Nucleus accumbens (tissue), 56 donors: ENCODE results near the gene TRIM40.
A peak's percentile ranks its signal among the peaks of the same experiment; 100 is the strongest.
"Not testable (repeated sequence)": the region's sequence is repeated elsewhere in the genome, so short reads cannot be mapped to it uniquely, and the experiment has no call there.

Source experiments
- DNase-seq, 56 donors: peaks; one replicate each; lab custom pipeline; 2025; lab: John Stamatoyannopoulos, UW

Gene TRIM40

DNA sequence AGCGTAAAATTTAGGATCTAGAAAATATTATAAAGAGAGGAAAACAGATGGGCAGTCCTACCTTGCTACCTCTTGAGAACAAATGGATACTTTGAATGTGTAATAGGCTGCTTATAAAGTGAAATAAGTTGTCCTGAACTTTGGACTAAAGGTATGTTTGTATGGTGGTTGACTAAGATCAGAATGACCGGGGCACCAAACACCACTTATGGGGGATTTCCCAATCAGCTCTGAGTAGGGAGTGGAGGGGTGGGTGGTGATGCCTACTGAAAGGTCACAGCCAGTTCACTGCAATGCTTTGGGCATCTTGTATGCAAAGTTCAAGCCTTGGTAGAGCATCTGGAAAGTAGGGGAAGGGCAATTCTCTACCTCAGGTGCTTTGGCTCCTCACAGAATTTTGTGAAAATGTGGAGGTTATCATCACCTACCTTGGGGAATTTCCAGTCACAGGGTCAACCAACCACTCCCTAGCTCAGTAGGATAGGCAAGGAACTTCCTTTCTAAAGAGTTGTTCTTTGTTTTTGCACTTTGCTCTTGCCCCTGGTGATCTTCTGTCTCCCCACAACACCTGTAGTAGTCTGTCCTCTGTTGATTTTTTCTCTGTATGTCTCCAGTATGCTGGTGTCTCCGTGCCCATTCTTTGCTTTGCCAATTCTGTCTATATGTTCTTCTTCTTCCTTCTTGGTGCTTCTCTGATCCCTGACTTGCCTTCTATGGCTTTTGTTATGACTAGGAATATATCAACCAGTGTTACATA is 22.8 kb upstream of the TRIM40 start, which contains the start of gene TRIM31:
TRIM31 (minus strand) TSS at position 88 of the 757 bp plus-strand sequence. CDS start 285 bp downstream, outside the sequence.
- no peak for DNase-seq

DNA sequence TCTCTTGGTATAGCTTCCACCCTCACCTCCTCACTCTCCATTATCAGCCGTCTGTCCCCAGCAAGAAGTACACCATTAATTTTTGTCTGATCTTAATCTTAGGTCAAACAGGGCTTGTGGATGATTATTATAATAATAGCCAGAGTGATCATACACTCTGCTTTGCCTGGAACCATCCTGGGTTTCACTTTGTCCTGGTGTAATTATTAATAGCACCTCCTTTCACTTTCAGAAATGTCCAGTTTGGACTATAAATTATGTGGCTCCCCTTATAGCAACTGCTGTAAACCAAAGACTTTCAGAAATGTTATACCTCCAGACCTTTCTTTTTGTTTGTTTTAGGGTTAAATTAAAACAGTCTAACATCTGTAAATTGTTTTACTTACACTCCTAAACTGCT is 22.1 kb upstream of the TRIM40 start:
- DNase-seq = no peak

DNA sequence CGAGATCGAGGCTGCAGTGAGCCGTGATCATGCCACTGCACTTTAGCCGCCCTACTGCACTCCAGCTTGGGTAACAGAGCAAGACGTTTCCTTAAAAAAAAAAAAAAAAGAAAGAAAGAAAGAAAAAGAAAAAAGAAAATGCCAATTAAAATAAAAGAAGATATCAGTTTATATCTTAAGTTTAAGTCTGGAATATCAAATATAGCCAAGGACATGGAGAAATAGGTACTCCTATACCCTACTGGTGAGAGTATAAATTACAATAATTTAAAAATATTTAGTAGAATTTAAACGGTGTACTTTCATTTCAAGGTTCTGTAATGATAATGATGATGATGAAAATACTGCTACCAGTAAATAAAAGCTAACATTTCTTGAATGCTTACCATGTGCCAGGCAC is 19.2 kb upstream of the TRIM40 start:
- no peak for DNase-seq

DNA sequence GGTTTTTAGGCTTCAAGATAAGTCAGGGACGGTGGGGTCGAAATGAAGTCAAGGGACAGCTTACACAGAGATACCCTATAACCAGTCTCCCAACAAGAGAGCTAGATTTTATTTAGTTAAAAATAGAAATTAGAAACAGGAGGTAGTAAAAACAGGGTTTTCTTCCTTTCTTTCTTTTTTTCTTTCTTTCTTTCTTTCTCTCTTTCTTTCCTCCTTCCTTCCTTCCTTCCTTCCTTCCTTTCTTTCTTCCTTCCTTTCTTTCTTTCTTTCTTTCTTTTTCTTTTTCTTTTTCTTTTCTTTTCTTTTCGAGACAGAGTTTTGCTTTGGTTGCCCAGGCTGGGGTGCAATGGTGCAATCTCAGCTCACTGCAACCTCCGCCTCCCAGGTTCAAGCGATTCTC is 17.2 kb upstream of the TRIM40 start:
- not testable (repeated sequence) for DNase-seq

DNA sequence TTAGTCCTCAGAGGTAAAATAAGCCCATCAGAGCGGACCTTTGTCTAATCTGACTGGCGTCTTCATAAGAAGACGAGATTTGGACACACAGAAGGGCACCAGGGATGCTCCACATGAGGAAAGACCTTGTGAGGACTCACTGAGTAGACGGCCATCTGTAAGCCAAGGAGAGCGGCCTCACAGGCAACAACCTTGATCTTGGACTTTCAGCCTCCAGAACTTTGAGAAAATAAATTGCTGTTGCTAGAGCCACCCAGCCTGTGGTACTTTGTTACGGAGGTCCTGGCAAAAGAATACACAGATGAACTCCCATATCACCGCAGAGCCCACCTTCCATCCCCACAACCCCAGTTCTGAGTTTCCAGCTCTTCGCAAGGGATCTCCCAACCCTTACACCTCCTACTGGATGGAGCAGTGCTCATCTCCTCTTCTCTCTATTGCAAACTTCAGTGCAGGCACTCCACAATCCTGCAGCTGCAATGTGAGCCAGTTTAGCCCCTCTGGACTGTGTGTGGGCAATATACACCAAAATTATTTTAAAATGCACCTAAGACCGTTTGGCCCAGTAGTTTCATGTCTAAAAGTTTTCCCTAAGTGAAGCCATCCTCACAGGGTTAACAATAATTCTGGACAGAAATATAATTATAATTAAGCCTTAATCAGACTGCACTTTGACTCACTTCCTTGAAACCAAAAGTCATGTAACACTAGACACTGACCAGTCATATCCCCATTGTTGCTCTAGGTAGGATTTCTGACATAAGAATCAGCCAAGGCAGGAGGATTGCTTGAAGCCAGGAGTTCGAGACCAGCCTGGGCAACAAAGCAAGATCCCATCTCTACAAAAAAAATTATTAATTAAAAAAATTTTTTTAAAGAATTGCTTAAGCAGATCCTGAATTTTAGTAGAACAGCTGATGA is 14.2 kb upstream of the TRIM40 start:
- DNase-seq = no peak

DNA sequence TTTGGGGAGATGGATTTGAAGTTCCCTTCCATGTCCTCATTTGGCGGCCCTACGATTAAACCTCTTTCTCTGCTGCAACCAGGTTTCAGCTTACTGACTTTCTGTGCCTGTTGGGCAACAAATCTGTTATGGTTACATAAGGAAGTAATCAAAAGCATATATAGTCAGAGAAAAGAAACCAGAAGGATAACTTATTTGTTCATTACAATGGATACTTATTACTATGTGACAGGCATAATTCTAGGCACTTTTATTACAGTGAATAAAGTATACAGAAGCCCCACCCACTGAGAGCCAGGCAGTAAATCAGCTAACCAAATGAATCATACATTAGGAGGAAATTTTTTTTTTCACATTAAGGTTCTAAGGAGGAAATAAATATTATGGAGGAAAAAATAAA is 13.4 kb upstream of the TRIM40 start:
- DNase-seq = no peak

DNA sequence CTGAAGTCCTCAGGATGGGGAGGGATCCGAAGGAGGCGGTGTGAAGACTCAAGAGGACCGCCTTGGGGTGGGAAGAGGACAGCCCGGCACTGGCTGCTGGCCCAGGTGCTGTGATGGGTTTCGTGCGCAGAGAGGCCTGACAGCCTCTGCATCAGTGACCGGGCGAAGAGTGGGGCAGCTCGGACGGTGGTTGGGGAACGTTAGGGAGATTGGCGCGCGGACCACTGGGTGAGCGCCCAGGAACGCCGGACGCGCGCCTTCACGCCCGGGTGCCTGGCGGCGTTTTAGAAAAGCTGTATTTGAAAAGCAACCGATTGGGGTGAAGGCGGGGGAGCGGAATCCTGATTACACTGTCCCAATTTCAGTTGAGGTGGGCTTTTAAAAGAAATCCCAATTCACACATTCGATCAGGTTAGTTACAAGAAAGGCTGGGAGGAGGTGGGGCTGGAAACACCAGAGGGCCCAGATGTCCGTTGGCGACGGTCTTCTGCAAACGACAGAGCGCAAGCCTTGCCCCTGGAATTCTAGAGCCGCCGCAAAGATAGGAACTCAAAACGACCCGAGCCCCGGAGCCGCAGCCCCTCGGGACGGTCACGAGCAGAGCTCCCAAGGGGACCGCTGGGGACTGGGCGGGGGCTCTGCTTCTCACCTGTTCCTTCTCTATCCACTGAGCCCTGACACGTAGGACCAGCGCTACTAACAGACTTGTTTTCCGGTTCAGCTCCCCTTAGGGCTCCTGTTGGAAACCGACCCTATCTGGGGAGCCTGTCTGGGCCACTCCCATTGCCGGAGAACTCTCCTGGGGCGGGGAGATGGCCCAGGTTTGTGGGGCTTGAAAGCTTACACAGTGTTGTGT is 8.5 kb upstream of the TRIM40 start:
- DNase-seq = peak in 1 of 56 donors; percentile 23

DNA sequence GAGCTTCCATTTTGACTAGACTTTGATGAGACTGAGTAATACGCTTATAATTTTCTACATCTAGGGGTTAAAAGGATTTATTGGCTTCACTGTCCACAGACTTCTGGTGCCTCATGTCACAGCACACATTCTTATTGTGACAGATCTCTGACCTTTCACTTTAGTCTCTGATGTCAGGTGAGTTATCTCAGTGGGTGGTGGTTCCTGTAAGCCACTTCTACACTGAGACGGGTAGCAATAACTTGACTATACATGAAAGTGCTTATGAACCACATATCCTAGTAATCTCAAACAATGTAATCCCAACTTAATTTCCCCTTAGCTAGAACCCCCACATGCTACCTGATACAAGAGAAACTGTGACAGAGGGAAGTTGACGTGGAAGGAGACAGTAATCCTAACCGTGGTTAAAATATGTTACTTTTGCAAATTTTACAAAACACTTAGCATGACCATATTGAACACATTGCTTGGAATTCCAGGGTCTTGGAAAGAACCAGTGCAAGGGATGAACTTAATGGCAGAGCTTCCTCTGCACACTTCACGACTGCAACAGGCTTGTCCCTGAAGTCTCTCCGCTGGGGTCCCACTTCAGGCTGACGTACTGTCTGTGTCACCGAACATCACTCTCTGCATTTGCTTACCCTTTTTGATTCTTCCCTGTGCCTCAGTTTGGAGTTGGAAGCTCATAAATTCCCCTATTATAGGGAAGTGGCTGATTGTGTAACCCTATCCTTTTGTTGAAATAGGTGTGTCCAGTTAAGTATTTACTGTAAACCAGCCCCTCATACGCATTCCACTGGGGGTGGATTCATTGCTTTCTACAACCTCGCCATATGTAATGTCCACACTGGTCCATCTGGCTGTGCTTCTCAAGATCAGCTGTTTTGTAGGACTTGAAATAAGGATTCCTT is 6.4 kb upstream of the TRIM40 start:
- DNase-seq = no peak

DNA sequence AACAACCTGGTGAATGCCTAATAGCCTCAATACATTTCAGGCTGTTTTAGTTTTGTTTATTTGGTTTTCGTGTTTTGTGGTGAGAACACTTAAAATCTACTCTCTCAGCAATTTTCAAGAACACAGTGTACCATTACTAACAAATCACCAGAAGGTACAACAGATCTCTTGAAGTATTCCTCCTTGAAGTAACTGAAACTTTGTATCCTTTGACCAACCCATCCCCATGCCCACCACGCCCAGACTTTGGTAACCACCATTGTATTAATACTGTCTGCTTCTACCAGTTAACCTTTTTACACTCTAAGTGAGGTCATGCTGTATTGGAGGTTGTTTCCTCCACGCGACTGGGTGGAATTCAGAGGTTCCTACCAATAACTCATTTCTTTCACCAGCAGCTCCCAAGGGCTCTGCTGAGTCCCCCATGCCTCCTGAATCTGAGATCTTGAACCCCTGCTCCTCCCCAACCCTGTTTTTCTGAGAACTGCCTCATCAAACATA is 5.7 kb upstream of the TRIM40 start:
- DNase-seq = no peak

DNA sequence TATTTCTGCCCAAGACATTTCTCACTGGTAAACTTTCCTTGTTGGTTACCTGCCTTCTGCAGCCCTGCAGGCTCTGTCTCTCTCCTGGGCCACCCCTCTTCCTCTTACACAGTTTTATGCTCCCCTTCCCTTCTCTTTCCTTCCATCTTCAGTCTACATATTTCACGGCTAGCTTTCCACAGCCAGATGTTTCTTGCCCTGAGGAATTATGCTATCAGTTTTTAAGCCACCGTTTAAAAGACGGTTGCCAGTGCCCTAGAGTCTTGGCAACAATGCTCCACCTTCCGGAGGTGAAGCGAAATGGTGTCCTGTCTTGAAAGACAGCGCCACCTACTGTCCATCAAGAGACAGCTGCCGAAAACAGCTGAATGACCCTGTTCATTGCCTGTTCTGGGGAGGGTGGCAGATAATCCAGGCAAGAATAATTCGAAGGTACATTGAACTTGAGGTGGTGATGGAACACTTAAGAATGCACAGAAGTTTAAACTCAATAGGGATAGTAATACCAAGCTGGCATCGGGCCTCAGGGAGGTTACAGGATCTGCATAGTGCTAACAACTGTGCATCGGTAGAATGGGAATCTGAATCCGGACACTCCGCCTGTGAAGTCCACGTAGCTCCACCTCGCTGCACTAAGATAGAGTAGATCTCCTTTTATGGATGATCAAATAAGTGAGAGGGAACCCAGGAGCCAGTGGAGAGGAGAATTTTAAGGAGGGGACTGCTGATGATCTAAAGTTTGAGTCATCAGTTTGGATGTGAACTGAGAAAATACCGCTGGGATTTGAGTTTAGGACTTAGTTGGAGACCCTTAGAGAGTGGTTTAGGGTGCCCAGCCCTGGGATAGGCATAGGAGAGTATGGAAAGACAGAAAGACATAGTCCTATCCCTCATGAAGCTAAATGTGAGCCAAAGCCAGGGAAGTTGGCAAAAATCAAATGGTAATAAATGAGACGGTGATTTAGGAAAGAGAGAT is 4.8 kb upstream of the TRIM40 start:
- DNase-seq = peak in 42 of 56 donors; percentile 1 to 72 (median 35)

DNA sequence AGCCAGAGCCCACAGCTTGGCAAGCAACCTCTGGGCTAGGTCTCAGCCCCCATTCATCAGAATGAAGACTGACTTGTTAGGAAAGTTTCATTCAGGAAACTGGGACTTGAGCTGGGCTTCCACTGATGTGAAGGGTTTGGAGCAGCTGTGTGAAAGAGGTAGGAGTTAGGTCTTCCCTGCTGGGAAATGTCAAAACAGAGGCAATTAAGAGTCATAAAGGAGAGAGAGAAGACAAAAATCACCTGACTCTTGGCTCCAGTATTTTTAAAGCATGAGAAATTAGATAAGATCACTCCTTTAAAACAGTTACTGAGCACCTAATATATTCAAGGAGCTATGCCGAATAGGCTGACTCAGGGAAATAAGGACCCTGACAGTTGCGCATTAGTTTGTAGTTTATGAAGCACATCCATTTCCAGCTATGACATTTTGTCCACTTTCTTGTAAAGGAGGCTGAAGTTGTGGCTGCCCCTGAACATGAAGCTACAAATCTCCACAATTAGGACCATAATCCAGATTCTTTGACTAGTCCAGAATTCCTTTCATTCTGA is 3.9 kb upstream of the TRIM40 start:
- DNase-seq = no peak

DNA sequence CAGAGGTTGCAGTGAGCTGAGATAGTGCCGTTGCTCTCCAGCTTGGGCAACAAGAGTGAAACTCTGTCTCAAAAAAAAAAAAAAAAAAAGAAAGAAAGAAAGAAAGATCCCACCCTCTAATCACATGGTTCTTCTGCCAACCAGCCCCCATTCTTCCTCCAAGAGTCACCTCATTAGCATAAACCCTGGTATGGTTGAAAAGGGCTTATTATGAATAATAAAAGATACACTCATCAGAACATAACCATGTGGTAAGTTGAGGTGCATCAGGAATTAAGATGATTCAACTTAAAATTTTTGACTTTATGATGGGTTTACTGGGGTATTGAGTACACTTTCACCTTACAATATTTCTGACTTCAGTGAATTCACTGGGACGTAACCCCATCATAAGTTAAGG is 793 bp upstream of the TRIM40 start:
- no peak for DNase-seq

DNA sequence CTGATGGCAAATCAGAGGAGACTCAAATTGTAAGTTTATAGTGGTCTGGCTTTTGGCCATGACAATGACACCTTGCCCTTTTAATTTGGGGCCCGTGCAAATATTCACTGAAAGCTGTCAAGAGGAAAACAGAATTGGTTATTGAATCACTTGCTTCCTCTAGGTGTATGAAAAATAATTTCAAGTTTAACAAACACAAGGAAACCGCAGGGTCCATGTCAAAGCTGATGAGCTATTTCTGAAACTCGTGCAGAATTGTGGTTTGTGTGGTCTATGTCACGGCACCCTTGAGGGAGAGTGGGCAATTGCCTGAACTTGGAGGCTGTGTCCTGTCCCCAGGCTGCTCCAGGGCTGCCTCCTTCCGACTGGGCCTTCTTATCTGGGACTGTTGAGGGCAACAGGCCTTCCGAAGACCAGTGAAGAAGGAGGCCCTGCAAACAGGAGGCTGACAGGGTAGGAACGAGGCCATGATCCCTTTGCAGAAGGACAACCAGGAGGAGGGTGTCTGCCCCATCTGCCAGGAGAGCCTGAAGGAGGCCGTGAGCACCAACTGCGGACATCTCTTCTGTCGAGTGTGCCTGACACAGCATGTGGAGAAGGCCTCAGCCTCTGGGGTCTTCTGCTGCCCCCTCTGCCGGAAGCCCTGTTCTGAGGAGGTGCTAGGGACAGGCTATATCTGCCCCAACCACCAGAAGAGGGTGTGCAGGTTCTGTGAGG is 788 bp downstream of the TRIM40 start:
- DNase-seq = no peak

DNA sequence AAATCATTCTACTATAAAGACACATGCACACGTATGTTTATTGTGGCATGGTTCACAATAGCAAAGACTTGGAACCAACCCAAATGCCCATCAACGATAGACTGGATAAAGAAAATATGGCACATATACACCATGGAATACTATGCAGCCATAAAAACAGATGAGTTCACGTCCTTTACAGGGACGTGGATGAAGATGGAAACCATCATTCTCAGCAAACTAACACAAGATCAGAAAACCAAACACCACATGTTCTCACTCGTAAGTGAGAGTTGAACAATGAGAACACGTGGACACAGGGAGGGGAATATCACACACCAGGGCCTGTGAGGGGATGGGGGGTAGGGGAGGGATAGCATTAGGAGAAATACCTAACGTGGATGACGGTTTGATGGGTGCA is 4.3 kb downstream of the TRIM40 start:
- DNase-seq = not testable (repeated sequence)

DNA sequence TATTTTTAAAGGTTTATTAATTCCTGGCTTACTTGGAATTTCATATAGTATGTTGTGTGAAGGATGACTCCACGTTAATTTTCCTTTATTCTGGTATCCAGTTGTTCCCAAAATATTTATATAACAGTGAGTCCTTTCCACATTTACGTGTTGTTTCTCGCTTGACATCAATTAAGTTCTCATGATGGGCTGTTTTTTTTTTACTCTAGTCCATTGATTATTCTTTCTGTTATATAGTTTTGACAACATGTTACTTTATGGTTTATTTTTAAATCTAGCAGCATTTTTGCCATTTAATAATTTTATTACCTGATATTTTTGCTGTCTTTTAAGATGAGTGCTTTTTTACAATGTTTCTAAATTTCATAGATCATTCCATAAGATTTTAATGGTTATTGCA is 6.7 kb downstream of the TRIM40 start:
- no peak for DNase-seq

DNA sequence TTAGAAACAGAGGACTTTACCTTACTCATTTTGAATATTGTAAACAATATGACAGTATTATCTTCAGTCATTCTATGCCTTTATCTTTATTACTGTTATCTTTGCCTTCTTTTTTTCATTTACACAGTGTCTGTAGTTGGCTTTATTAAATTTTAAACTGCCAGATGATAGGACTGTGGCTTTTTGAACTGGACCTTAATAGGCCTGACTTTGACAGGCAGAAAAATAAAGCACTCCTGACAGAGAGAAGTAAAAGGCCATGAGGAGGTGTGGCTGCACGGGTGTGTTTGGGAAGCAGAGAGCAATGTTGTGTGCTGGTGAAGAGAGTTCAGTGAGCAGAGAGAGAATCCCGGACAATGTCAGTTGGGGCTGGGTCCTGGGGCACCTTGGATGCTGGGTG is 7.8 kb downstream of the TRIM40 start:
- no peak for DNase-seq

DNA sequence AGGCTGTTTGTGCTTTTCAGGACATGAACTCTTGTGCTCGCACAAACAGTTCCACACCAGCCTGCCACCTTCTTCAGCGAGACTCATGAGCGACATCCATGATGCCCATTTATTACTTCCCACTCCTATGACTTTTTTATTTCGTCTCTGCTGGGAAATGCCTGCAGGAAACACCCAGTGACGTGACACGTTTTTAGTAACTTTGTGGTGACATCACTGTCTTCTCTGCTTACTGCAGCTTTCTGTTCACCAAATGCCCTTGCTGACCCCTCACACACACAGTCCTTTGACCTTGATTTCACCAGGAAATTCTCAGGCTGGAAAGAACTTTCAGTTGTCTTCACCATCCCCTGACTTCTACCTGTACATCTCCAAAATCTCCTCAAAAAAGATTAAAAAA is 8.9 kb downstream of the TRIM40 start:
- DNase-seq = no peak
